ENCODE results near the gene INPP5A.

Gene INPP5A

DNA sequence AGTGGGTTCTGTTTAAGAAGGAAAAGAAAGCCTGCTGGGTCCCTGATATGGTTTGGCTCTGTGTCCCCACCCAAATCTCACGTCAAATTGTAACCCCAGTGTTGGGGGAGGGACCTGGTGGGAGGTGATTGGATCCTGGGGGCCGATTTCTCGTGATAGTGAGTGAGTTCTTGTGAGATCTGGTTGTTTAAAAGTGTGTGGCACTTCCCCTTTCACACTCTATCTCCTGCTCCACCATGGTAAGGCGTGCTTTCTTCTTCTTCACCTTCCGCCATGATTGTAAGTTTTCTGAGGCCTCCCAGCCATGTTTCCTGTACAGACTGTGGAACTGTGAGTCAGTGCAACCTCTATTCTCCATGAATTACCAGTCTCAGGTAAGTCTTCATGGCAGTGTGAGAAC lies 42.6 kb downstream of the INPP5A start:
- DNase-seq (ENCODE audit: low spot score): no peak

DNA sequence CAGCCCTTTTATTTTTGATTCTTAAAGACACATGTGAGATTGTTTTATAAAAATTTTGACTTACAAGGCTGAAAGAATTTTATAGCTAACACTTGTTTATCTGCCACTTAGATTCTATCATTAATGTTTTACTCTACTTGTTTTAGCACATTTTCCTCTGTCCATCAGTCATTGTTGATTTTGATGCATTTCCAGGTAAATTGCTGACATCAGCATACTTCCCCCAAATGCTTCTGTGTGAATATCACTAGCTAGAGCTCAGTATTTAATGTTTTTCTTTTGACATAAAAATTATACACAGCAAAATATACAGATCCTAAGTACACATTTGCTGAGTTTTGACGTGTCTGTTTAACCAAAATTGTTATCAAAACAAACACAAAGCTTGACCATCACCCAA lies 43.0 kb downstream of the INPP5A start:
- DNase-seq (ENCODE audit: low spot score): no peak

DNA sequence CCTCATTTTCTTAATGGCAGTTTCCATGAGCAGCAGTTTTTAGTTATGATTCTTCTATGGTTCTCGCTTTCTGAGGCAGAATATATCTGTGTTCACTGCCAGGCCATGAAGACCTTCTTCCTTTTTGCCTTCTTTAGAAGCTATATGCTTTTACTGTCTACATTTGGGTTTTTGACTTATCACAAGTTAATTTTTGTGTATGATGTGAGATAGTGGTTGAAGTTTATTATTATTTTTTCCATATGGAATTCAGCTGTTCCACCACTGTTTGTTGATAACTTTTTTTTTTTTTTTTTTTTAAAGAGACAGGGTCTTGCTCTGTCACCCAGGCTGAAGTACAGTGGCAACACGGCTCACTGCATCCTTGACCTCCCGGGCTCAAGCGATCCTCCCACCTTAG lies 44.5 kb downstream of the INPP5A start:
- no peak for DNase-seq (ENCODE audit: low spot score)

DNA sequence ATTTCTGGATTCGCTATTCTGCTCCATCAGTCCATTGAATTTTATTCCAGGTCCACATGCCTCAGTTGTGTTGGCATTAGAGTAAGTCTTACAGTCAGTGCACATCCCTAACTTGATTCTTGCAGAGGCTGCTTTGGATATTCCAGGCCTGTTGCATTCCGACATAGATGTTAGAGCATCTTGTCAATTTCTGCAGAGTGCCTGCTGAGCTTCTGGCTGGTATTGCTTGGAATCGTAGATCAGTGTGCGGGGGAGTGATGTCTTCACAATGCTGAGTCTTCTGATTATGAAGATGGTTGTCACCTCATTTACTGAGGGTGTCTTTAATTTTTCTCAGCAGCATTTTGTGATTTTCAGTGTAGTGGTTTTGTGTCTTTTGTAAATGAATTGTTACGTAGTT lies 45.2 kb downstream of the INPP5A start:
- no peak for DNase-seq (ENCODE audit: low spot score)

DNA sequence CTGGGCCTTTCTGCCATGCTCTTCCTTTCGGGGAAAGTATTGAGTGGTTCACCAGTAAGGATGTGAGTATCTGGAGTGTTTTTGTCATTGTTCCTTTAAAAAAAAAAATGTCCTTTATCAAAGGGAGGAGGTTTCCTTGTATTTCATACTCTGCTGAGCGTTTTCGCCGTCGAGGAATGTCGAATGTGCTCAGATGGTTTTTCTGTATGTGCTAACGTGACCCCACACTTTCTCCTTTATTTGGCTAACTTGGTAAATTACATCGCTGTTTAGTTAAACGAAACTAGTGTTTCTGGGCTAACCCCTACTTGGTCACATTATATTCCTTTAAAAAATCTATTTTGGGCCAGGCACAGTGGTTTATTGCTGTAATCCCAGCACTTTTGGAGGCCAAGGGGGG lies 45.9 kb downstream of the INPP5A start:
- DNase-seq (ENCODE audit: low spot score): no peak

DNA sequence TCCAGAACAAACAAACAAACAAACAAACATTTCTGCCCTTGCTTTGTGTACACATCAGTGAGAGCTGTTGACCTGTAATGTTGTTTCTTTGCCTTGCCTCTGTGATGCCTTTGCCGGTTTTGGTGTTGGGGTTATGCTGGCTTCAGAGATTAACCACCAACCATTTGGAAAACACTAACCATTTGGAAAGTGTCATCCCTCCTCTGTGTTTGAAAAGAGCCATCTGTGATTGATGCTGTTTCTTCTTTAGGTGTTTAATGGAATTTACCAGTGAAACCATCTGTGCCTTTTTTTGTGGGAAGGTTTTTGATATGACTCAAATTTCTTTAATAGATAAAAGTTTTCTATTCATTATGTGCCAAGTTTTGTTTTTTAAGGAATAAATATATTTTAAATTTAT lies 46.5 kb downstream of the INPP5A start:
- no peak for DNase-seq (ENCODE audit: low spot score)

DNA sequence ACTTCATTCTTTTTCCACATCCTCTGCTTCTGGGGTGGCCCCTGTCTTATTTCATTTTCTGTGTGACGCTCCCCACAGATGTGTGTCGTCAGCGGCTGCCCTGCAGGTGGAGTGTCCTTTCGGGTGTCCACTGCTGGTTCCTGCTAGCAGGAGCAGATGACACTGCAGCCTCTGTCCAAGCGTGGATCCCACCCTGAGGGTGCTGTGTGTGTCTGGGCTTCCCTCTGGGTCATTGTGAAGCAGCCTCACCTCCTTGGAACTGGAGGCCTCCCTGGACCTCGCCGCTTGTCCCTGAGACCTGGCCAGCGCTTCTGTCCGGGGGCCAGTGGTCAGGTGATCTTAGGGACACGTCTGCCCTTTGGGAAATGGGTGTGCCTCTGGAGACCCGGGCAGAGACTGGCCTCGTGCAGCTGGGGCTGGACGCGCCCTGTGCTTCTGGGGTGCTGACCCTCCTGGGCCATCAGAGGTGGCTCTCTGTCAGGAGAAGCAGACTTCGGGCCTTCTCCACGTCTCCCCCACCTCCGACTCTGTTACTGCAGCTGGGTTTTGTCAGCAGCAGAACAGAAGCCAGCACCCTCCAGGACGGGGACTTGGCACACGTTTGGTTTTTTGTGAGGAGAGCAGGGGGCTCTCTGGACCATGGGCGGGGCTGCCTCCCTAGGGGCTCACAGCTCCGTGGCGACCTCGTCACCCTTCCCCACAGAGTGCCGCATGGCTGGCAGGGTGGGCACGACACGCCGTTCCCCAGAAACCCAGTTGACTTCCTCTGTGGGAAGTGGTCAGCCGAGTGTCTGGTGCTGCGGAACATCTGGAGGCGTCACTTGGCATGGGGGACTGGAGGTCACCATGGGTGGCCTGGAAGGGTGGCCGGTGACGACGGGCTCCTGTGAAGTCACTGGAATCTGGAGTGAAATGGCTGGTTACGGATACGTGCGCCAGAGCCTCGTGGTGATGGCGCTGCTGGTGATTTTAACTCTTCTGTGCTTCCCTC lies 48.4 kb downstream of the INPP5A start:
- DNase-seq (ENCODE audit: low spot score): no peak

DNA sequence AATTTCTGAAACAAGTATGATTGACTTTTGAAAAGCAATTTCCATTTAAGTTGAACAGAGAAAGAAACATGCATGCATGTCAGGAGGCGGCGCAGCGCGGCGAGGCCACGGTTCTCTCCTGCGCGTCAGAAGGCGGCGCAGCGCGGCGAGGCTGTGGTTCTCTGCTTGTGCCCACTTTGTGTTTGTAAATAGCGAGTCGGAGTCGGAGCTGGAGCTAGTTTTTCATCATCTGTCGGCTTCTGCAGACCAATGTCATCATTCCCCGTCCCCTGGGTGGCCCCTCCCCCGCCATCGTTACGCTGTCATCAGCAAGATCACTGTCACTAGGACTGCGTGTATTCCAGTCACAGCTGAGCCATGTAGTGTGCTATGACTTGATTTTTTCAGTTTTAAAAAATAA lies 49.2 kb downstream of the INPP5A start:
- no peak for DNase-seq (ENCODE audit: low spot score)

DNA sequence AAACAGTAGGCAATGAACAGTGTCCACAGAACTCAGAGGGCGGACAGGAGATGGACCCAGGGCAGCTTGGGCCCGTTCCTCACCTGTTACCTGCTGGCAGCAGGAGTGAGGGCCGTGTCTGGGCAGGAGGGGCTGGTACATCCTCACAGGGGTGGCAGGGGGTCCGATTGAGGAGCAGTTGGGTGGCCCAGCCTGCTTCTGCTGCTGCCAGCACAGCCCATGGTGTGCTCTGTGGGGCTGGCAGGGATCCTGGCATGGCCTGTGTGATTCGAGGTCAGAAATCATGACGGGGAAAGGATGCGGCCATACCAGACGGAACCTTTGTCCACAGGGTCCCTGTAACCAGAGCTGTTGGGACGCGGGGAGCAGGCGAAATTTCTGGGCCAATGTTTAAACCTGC lies 49.6 kb downstream of the INPP5A start:
- no peak for DNase-seq (ENCODE audit: low spot score)

DNA sequence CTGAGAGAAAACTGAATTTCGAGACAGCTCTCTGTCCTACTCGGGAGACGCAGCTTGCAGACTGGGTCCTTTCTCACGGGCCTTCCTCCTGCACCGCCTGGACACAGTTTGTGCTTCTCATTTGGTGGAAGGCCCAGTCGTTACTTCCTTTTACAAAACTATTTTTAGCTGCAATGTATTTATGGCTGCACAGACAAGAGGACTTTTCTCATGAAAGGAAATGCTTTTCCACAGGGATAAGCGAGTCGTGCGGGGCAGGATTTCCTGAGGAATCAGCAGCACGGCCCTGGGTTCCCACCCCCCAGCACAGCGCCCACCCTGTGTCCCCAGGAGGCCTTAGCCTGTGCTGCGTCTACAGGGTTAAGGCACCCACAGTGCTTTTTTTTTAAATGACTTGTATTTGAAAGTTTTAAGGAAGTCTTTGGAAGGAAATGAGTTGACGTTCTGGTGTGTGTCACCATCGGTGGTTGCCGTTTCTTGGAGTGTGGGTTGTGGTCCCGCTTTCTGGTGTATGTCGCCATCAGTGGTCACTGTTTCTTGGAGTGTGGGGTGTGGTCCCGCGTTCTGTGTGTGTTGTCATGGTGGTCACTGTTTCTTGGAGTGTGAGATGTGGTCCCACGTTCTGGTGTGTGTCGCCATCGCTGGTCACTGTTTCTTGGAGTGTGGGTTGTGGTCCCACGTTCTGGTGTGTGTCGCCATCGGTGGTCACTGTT lies 50.9 kb downstream of the INPP5A start:
- DNase-seq (ENCODE audit: low spot score): peak; percentile 68

DNA sequence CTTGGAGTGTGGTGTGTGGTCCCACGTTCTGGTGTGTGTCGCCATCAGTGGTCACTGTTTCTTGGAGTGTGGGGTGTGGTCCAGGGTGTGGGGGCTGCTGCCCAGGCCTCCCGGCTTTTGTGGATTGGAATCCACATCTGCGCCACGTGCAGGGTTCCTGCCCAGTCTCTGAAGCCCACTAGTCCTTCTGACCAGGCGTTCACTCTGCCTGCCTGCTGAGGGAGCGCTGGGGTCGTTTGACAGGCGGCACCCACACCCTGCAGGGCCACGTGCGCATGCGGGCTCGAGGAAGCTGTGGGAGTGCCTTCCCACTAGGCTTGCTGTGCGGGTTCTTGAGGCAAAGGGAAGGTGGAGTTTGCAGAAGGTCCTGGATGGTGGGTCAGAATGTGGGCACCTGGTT lies 51.4 kb downstream of the INPP5A start:
- DNase-seq (ENCODE audit: low spot score): no peak

DNA sequence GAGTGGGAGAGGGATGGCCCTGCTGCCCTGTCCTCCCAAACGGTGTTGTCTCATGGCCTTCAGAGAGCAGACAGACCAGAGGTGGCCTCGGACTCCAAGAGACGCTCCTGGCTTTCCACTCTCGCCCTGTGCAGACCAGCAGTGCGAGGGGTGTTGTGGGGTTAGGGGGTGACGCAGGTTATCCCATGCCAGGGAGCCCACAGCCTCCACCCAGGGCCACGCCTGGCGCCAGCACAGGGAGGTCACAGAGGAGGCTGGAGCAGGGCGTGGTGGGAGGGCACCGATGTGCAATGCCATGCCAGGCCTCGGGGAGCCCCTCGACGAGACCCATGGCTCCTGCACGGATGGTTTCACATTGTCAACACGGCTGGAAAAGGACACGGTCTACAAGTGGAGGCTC lies 52.1 kb downstream of the INPP5A start:
- DNase-seq (ENCODE audit: low spot score): no peak

DNA sequence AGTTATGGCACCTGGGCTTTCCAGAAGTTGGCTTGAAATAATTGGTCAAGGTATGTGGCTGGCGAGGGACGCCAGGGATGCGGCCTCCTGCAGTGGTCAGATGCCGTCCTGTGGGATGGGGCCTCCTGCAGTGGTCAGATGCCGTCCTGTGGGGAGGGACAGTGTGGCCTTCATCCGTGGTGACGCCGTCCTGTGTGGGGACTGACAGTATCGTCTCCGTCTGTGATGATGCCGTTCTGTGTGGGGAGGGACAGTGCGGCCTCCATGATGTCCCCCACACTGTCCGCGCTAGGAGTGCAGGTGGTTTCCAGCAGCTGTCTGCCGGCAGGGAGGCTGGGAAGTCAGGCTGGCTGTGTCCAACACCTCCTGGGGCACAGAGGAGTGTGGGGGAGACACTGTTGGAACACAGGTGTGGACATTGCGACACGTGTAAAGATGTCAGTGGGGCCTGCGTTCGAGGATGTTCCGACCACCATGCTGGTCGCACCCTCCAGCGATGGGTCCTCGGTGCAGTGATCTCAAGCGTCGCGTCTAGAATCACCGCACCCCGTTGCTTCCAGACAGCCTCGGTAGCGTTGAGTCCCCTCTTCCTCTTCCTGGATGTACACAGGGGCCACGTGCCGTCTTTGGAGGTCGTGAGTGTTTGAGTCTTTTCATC lies 52.6 kb downstream of the INPP5A start:
- DNase-seq (ENCODE audit: low spot score): no peak

DNA sequence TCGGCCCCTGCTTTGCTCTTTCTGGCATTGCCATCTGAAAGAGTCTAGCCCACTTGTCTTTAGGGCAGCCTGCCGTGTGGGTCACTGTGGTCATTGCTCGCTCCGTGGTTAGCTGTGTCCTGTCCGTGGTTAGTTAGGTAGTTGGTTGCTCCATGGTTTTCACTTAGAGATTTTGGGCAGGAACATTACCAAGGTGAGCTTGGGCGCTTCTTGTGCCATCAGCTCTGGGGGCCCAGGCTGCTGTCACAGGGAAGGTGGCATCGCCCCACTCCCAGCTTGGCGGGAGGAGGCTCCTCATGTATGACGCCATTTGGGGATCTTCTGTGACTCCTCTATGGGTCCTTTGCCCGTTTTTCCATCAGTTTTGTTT lies 53.1 kb downstream of the INPP5A start:
- no peak for DNase-seq (ENCODE audit: low spot score)

DNA sequence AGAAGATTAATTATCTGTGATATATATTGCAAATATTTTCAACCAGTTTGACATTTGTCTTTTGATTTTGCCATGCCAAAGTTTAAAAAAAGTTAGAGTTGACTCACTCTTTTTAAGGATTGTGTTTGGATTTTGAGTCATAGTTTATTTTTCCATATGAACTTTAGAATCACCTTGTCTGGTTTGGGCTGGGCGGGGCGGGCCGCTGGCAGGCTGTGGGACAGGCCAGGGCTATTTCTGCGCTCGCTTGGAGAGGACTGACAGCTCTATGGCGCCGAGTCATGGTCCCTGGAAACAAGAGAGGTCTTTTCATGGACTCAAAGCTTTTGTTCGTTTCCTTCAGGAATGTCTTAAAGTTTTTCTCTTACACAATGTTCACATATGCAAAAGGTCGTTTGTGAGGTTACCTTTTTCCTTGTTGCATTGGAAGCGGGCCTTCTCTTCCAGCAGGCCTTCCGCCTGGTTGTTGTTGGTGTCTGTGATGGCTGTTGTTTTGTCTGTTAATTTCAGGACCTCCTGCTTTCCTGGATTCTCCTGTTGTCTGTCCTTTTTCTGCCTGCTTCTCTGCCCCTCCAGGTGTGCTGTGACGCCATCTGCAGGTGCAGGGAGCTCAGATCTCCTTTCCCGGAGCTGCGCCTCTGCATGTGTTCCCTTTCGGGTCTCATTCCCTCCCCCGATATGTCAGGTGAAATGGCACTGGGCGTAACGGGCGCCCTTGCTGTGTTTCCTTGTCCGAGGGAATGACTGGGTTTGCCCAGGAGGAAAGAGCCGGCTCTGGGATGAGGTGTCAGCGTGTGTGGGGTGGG lies 53.8 kb downstream of the INPP5A start:
- DNase-seq (ENCODE audit: low spot score): no peak

DNA sequence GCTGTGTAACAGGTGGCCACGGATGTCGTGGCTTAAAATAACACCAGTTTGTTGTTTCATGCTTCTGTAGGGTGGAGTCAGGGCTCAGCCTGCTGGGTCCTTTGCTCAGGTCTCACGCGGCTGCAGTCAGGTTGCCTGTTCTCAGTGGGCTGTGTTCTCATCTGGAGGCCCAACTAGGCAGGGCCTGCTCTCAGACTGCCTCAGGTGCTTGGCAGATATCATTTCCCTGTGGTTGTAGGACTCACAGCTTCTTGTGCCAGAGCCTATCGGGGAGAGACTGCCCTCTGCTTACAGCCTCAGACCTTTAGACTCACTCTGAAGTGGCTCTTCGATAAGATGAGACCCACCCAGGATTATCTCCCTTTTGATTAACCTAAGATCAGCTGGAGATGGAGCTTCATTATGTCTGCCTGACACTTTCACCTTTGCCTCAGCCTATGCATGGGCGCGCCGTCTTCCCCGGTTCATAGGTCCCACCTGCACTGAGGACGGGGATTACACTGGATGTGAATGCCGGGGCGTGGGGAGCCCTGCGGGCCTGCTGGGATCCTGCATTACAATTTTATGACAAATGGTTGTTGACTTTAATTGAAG lies 55.3 kb downstream of the INPP5A start:
- no peak for DNase-seq (ENCODE audit: low spot score)

DNA sequence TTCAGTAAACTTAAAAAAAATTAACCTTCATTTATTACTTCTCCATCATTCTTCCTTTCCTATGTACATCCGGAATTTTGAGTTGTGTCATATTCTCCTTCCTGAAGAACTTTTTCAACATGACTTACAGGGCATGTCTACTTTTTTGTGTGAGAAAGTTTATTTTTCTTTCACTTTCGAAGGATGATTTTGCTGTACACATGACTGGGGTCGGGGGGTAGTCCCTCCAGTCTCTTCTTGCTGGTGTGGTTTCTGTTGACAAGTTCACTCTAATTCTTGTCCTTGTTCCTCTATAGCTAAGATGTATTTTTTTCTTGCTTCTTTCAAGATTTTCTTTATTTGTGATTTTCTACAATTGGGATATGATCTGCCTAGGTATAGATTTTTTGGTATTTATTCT lies 55.8 kb downstream of the INPP5A start:
- no peak for DNase-seq (ENCODE audit: low spot score)

DNA sequence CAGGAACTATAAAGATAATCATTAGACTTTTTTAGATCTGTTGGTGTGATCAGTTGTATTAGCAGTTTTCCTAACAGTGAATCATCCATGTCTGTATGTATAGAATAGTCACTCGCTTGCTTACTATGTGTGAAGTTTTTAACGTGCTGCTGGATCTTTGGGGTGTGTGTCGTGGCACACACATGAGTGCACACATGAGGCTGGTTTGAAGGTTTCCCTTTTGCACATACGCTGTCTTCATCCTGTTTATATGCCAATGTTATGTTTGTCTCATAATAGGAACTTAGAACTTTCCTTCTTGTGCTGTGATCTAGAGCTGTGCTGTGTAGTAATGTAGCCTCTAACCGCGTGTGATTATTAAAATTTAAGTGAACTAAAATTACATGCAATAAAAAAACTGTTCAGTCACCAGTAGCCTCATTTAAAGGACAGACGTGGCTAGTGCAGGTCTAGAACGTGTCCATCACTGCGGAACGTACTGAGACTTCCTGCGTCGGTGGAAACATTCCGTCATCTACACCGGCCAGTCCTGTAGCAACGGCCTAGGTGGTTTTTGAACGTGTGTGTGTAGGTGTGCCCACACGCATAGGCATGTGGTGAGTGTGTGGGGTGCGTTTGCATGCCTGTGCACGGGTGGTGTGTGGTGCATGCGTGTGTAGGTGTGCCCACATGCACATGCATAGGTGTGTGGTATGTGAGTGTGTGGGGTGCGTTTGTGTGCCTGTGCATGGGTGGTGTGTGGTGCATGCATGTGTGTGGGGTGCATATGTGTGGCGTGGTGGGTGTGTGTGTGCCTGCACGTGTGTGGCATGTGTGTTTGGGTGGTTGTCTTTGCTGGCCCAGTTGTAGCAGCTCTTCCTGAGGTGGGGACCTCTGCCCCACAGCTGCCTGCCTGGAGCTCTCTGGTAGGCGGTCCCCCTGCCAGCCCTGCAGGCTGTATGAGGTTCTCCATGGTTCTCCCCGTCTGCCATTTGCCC lies 56.6 kb downstream of the INPP5A start:
- no peak for DNase-seq (ENCODE audit: low spot score)

DNA sequence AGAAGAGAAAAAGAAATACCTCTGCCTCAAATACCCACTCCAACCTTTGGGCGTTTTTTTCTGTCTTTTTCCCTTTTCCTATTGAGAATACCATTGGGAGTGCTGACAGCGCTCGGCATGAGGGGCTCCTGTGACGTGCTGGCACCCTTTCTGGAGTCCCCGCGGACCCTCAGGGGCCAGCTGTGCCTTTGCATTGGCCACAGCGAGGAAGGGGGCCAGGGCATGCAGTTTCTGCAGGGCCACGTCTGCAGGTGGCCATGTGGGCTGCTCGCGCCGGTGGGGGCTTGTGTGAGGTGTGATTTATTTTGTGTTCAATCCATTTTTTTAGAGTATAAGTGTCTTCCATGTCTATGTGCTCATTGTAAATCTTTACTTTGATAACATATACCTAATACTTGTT lies 57.4 kb downstream of the INPP5A start:
- DNase-seq (ENCODE audit: low spot score): no peak

DNA sequence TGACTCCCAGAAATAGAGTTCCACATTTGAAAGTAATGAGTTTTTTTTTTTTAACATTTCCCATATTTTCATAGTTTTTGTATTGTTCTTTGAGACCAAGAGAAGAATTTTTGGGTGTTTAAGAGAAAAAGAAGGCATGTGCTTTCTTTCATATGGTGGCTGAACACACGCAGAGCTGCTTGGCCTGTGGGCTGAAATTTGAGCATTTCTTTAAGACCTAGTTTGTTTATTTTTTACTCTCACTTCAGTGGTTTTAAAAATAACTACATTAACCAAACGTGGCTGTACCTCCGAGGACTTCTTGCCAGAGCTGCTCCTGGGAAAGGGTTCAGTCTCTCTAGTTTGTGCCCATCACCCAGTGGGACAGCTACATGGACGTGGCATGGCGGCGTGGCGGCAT lies 58.3 kb downstream of the INPP5A start:
- DNase-seq (ENCODE audit: low spot score): no peak
